ENCODE data around the gene MAML1.
"Not testable (repeated sequence)": the region's sequence is repeated elsewhere in the genome, so short reads cannot be mapped to it uniquely, and the experiment has no call there.

The MAML1 gene

GRCh38 chr5:179734536-179735164 is 2.0 kb downstream of the MAML1 start:
- DNase-seq (ENCODE audit: low read depth), result no peak

DNA sequence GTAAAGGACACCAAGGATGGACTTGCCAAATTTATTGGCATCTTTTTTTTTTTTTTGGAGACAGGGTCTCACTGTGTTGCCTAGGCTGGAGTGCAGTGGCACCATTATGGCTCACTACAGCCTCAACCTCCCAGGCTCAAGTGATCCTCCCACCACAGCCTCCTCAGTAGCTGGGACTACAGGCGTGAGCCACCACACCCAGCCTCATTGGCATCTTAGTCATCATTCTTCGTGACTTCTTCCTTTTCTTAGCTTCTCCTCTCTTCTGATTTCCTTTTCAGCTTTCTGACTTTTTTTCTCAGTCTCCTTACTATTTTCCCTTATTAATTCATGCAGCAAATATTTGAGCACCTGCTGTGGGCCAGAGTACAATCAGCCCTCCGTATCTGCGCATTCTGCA is 6.1 kb downstream of the MAML1 start:
- no peak for DNase-seq (ENCODE audit: low read depth)

GRCh38 chr5:179744106-179744505 is 11.5 kb downstream of the MAML1 start:
- DNase-seq (ENCODE audit: low read depth), result not testable (repeated sequence)

GRCh38 chr5:179746872-179747271 is 14.2 kb downstream of the MAML1 start:
- DNase-seq (ENCODE audit: low read depth), result no peak

DNA sequence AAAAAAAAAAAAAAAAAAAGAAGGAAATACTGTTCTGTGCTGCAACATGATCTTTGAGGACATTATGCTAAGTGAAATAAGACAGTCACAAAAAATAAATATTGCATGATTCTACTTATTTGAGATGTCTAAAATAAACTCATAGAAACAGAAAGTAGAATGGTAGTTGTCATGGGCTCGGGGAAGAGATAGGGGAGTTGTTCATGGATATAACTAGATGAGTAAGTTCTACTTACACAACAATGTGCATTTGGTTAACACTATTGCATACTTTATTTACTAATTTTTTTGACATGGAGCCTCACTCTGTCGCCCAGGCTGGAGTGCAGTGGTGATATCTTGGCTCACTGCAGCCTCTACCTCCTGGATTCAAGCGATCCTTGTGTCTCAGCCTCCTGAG is 15.2 kb downstream of the MAML1 start:
- DNase-seq (ENCODE audit: low read depth), result peak; percentile 48

GRCh38 chr5:179749857-179750508 is 17.4 kb downstream of the MAML1 start:
- no peak for DNase-seq (ENCODE audit: low read depth)

- no peak for DNase-seq (ENCODE audit: low read depth)
Measured at GRCh38 chr5:179753971-179754370, 21.3 kb downstream of the MAML1 start.

DNA sequence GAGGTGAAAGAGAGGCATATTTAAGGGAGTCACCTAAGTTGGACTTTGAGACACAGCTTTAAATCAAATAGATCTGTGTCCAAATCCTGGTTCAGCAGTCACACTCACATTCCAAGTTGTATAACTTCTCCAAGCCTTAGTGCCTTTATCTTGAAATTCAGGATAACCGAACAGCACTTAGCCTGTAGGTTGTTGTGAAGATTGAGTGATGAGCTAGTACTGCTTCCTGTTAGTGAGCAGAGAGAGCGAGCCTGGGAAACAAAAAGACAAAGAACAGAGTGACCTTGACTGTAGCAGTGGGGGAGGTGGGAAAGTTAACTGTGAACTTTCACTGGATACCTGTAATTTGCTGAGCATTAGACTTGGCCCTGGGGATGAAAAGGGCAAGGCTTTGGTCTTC is 22.4 kb downstream of the MAML1 start:
- DNase-seq (ENCODE audit: low read depth), result no peak

GRCh38 chr5:179758955-179759354 is 26.3 kb downstream of the MAML1 start:
- no peak for DNase-seq (ENCODE audit: low read depth)

DNA sequence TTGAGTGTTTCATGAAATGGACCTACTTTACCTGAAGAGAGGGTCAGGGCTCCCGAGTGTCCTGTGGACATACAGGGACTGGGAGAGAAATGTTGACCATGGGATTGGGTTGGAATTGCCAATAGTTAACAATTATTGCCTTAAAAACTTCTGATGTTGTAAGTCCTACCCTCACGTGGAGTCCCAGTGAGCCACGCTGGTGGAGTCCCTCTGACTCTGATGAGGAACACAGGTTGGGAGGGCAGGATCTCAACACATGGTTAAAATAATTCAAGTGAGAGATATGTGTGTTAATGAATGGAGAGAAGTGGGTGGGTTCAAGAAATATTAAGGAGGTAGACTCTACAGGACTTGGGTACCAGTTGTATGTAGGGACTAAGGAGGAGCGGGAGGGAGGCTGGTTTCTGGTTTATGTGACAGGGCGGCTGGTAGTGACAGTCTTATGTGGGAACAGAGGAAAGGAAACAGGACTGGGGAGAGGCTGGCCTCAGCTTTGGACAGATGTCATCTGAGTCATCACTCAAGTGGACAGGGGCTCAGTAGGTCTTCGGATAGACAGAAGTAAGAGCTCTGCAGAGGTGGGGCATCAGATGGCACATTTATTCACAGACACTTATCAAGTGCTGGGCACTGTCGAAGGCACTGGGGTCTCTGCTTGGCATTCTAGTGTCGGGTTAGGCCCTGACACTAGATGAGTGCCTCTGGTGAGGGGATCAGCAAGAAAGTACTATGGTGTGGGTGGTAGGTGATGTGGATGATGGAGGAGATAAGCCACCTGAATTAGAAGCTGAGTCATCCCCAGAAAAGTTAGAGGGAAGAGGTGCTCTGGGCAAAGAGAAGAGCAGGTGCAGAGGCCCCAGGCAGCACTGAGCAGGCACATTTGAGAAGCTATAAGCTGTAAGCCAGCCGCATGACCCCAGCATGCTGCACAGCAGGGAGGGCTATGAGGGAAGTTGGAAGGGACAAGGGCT is 27.2 kb downstream of the MAML1 start:
- no peak for DNase-seq (ENCODE audit: low read depth)

DNA sequence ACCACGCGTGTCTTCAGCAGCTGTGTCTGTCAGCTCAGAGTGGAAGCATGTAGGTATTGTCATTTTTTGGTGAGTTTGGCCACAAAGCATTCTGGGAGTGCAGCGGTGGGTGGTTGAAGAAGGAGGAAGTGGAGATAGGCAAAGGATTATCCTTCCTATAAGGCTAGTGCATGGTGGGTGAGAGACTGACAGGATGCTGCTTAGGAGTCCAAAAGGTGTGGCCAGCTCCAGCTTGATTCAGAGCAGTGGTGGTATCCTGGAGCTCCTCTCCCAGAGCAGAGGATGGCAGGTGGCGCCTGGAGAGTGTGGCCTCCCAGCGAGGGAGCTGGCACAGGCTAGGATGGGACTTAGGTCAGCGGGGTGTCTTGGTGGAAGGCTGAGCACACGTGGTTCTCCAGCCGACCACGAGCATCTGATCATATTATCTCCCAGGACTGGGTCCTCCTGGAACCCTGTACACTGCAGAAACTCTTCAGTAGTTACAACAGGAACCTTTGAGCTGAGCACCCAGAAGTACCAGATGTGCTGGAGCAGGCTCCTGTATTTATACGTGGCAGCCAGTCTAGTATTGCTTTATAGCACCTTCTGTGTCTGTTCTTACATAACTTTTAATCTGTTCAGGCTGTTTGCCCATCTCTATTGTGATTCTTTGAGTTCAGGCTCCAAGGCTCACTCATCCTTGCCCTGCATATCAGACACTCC is 29.6 kb downstream of the MAML1 start:
- no peak for DNase-seq (ENCODE audit: low read depth)

DNA sequence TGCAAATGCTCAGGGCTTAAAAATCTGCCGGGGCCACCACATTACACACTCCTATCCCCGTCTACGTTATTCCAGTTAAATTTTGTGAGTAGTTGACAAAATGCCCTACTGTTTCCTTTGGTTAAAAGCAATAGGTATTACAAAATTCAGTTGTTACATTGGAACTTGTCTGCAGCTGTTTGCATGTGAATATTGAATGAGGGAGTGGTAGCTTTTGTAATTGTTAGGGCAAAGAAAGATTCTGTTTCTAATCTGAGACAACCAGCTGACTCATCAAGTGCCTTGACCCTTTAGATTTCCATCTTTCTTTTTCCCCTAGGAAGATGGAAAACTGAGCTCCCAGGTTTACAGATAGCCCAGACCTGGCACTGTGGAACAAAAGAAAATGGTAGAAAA is 30.2 kb downstream of the MAML1 start:
- peak; percentile 76 for DNase-seq (ENCODE audit: low read depth)

DNA sequence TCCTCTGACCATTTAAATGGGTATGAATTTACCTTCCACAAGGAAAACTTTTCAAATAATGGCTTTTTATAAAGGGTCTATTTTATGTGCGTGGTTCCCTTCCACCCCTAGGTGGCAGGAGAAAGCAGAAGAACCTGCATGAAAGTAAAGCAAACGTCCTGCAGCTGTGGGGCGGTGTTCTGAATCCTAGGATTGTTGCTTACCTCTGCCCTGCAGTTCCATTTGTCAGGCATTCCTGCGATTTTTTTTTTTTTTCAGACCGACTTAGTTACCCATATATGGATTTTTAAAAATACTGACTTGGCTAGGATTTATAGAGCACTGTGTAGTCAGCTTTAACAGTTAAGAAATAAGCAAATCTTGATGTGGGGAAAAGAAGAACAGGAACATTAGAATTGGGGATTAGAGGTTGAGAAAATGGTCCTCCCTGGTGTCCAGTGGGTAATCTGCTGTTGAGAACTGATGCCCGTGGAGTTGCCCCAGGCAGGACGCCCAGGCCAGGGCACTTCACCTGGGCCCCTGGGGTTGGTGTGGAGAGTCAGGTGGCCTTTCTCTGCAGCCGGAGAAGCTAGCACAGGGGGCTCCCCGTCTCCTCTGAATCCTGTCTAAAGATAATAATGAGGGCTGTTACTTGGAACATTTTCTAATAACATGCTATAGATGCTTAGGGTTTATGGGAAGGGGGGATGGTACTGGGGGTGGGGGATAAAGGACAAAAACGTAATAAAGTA is 30.8 kb downstream of the MAML1 start:
- DNase-seq (ENCODE audit: low read depth), result peak; percentile 68

- DNase-seq (ENCODE audit: low read depth), result no peak
Measured at GRCh38 chr5:179764056-179764455, 31.4 kb downstream of the MAML1 start.

DNA sequence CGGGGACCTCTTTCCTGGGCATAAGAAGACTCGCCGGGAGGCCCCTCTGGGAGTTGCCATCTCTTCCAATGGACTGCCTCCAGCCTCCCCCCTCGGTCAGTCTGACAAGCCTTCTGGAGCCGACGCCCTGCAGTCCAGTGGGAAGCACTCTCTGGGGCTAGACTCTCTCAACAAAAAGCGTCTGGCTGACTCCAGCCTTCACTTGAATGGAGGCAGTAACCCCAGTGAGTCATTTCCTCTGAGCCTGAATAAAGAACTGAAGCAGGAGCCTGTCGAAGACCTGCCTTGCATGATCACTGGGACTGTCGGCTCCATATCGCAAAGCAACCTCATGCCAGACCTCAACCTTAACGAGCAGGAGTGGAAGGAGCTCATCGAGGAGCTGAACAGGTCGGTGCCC is 32.8 kb downstream of the MAML1 start:
- DNase-seq (ENCODE audit: low read depth), result peak; percentile 47

DNA sequence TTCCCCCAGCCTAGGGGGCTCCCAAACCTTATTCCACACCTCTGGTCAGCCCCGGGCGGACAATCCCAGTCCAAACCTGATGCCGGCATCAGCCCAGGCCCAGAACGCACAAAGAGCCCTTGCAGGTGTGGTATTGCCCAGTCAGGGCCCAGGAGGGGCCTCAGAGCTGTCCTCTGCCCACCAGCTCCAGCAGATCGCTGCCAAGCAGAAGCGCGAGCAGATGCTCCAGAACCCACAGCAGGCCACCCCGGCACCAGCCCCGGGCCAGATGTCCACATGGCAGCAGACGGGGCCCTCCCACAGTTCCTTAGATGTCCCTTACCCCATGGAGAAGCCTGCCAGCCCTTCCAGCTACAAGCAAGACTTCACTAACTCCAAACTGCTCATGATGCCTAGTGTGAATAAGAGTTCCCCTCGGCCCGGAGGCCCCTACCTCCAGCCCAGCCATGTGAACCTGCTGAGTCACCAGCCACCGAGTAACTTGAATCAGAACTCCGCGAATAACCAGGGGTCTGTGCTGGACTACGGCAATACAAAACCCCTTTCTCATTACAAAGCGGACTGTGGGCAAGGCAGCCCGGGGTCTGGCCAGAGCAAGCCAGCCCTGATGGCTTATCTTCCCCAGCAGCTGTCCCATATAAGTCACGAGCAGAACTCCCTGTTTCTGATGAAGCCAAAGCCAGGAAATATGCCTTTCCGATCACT is 33.6 kb downstream of the MAML1 start:
- DNase-seq (ENCODE audit: low read depth), result no peak

DNA sequence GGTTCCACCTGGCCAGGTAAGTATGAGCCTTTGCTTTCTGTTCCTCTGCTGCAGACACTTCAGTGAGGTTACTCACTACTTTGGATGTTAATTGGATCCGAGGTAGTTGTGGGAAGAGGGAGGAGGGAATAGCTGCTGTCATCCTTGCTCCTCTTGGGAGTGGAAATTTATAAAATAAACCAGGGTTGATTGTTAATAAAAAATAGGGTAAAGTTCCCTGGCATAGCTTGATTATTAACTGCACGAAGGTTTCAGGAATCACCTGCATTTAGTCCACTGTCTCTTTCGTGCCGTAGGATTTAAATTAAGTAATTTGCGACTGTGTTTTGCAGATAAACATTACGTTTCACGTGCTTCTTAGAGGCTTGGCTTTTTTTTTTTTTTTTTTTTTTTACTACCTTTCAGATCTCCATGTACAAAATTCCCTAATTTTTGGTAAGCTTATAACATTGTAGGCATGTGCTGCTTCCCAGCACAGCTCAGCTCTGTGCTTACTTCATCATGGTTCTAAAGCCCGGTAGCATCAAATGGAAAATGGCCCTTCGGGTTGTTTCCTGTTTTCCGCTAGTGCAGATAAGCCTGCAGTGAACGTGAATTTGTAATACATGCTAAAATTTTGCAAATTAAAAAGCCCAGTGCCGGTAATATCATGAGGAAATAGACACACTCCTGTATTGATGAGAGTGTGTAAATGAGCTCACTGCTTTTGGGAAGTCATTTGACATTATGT is 34.3 kb downstream of the MAML1 start:
- no peak for DNase-seq (ENCODE audit: low read depth)

GRCh38 chr5:179767496-179768100 is 35.0 kb downstream of the MAML1 start:
- no peak for DNase-seq (ENCODE audit: low read depth)

DNA sequence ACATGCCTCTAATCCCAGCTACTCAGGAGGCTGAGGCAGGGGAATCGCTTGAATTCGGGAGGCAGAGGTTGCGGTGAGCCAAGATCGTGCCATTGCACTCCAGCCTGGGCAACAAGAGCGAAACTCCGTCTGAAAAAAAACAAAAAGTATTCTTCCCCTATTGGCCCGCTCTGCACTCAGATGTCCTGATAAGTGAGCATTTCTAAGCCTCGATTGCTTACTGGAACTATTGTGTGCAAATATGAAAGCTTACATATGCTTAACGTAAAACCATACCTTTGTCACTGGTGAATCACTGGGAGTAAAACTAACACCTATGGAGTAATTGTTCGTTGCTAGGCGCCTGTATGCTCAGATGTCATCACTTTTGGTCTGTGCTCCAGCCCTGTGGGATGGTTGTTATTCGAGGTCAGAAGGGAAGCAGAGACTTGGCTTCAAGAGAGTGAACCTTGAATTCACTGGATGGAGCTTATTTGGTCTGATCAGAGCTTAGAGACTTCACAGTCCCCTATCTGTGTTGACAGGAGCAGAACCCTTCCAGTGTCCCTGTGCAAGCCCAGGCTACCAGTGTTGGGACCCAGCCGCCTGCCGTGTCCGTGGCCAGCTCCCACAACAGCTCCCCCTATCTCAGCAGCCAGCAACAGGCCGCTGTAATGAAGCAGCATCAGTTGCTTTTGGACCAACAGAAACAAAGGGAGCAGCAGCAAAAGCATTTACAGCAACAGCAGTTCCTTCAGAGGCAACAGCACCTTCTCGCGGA is 35.9 kb downstream of the MAML1 start:
- DNase-seq (ENCODE audit: low read depth), result no peak

All from fibroblast of gingiva (primary cell).